HG03039 (cell line): ENCODE results near the gene ELOVL4.

Experiments
- ATAC-seq: cut with Tn5 transposase; IDR thresholded peaks from one replicate; pipeline ENCODE4 v1.9.1; 2021; ENCODE audit warnings: mild to moderate bottlenecking, moderate library complexity; ENCODE audit not compliant: unreplicated experiment

ELOVL4 gene

GRCh38 chr6:79922018-79922417 lies 25.3 kb downstream of the ELOVL4 start:
- ATAC-seq = no peak

- no peak for ATAC-seq
These were observed 34.0 kb downstream of the ELOVL4 start for GRCh38 chr6:79913369-79913768.

- ATAC-seq = no peak
These were observed 35.4 kb downstream of the ELOVL4 start for GRCh38 chr6:79911992-79912391.

- ATAC-seq = no peak
These were observed 37.8 kb downstream of the ELOVL4 start for GRCh38 chr6:79909517-79909916.

- no peak for ATAC-seq
These were observed 45.3 kb downstream of the ELOVL4 start for GRCh38 chr6:79902046-79902445.

- no peak for ATAC-seq
These were observed 49.3 kb downstream of the ELOVL4 start for GRCh38 chr6:79898076-79898475.

GRCh38 chr6:79896075-79896449 lies 51.3 kb downstream of the ELOVL4 start:
- no peak for ATAC-seq

- no peak for ATAC-seq
These were observed 51.8 kb downstream of the ELOVL4 start for GRCh38 chr6:79895382-79896074.

- ATAC-seq = no peak
These were observed 52.4 kb downstream of the ELOVL4 start for GRCh38 chr6:79894939-79895338.

GRCh38 chr6:79888587-79888986 lies 58.8 kb downstream of the ELOVL4 start:
- ATAC-seq = no peak

- no peak for ATAC-seq
These were observed 69.1 kb downstream of the ELOVL4 start for GRCh38 chr6:79878142-79878748.

GRCh38 chr6:79874531-79875134 lies 72.7 kb downstream of the ELOVL4 start:
- ATAC-seq = no peak

- no peak for ATAC-seq
These were observed 74.4 kb downstream of the ELOVL4 start for GRCh38 chr6:79872986-79873385.

GRCh38 chr6:79872303-79872702 lies 75.0 kb downstream of the ELOVL4 start:
- ATAC-seq = no peak

GRCh38 chr6:79869600-79870084 lies 77.7 kb downstream of the ELOVL4 start:
- peak; percentile 100 for ATAC-seq

GRCh38 chr6:79869184-79869583 lies 78.2 kb downstream of the ELOVL4 start:
- ATAC-seq = no peak

GRCh38 chr6:79868098-79868722 lies 79.1 kb downstream of the ELOVL4 start:
- no peak for ATAC-seq
